HG02885 (cell line): ENCODE results near the gene RNF121.

Source experiments
- ATAC-seq: cut with Tn5 transposase; IDR thresholded peaks from one replicate; pipeline ENCODE4 v1.9.1; 2021; ENCODE audit warnings: mild to moderate bottlenecking; ENCODE audit not compliant: unreplicated experiment, poor library complexity

RNF121 gene

GRCh38 chr11:72023335-72023734 lies 94.5 kb downstream of the RNF121 start:
- ATAC-seq = no peak

- ATAC-seq = no peak
Measured at GRCh38 chr11:72024069-72024754, 95.4 kb downstream of the RNF121 start.

GRCh38 chr11:72026090-72026489 lies 97.2 kb downstream of the RNF121 start:
- no peak for ATAC-seq

- ATAC-seq = no peak
Measured at GRCh38 chr11:72030472-72031045, 101.7 kb downstream of the RNF121 start.

- ATAC-seq = no peak
Measured at GRCh38 chr11:72036687-72037086, 107.8 kb downstream of the RNF121 start.

GRCh38 chr11:72037554-72038311 lies 108.9 kb downstream of the RNF121 start:
- no peak for ATAC-seq

GRCh38 chr11:72038491-72038890 lies 109.6 kb downstream of the RNF121 start:
- ATAC-seq = no peak

GRCh38 chr11:72039031-72039855 lies 110.4 kb downstream of the RNF121 start:
- no peak for ATAC-seq

- no peak for ATAC-seq
Measured at GRCh38 chr11:72039856-72040401, 111.1 kb downstream of the RNF121 start.

GRCh38 chr11:72040491-72041363 lies 111.9 kb downstream of the RNF121 start:
- ATAC-seq = no peak

GRCh38 chr11:72041364-72042063 lies 112.7 kb downstream of the RNF121 start:
- ATAC-seq = no peak

GRCh38 chr11:72042064-72042745 lies 113.4 kb downstream of the RNF121 start:
- no peak for ATAC-seq

- no peak for ATAC-seq
Measured at GRCh38 chr11:72045849-72046248, 117.0 kb downstream of the RNF121 start.
